Hepatocyte (in vitro differentiated cells): ENCODE results near the gene WLS.

Experiments used
- CTCF ChIP-seq: fragments of 200-600 bp; sonication (generic); IDR thresholded peaks from 2 replicates; pipeline ENCODE4 v1.5.1; 2016; ENCODE audit warnings: antibody characterized with exemption, mild to moderate bottlenecking; ENCODE audit not compliant: poor library complexity
- EZH2 ChIP-seq: fragments of 200-600 bp; sonication (generic); IDR thresholded peaks from 2 replicates; pipeline ENCODE4 v1.6.1; 2016; ENCODE audit warnings: antibody characterized with exemption, mild to moderate bottlenecking, borderline replicate concordance
- EZH2phosphoT487 ChIP-seq: fragments of 200-600 bp; sonication (generic); IDR thresholded peaks from one replicate; pipeline ENCODE4 v1.6.1; 2018; ENCODE audit warnings: antibody characterized with exemption, mild to moderate bottlenecking, low read depth, moderate library complexity; ENCODE audit not compliant: unreplicated experiment, severe bottlenecking

DNA sequence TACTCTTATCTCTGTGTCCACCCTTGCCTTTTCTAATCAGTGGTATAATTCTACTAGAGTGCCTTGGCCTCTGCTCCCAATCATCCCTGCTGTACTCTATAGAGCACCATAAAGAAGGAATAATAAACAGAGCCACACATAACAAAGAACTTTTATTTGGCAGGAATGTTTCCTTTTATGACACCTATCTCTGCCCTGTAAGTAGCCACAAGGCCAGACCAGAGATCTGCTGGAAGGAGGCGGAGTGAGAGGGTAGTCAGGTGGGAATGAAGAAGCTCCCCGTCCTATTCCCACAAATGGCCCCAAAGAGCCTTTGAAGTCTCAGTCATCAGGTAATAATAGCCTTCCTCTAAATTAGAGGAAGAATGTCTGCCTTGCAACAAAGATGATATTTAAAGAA is 32.7 kb downstream of the WLS start:
- TF ChIP-seq EZH2 (no peak), CTCF (no peak), EZH2phosphoT487 (no peak)
